GM18867 (cell line): ENCODE results near the gene SPDYE16.
"Not testable (repeated sequence)": the region's sequence is repeated elsewhere in the genome, so short reads cannot be mapped to it uniquely, and the experiment has no call there.

ENCODE experiments used
- ATAC-seq: cut with Tn5 transposase; IDR thresholded peaks from one replicate; pipeline ENCODE4 v1.9.1; 2021; ENCODE audit warnings: mild to moderate bottlenecking, moderate library complexity; ENCODE audit not compliant: unreplicated experiment

The SPDYE16 gene

DNA sequence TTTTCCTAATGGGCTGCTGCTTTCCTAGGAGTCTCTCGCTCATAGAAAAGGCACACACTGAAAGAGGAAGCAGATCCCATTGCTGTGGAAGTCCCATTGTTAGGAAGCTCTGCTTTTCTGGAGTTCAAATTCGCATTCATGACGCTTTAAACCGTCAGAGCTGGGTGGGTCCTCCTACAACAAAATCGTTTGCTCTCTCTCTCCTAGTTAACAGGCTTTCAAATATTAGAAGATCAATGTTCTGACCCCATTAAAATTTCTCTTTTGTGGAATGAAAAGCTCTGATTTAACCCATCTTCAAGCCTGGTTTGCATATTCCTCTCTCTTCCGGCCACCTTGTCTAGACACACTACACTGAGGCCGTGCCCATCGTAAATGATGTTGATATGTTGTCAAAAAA is at the start of gene SPDYE16:
Gene SPDYE16, minus strand, starts transcription at position 101 of the 400 bp plus-strand sequence. CDS start 1,838 bp downstream, outside the sequence.
- not testable (repeated sequence) for ATAC-seq

- ATAC-seq: not testable (repeated sequence)
Observed at GRCh38 chr7:76592694-76593093, 49.6 kb upstream of the SPDYE16 start.

GRCh38 chr7:76591602-76592304 is 48.7 kb upstream of the SPDYE16 start:
- peak; percentile 81 for ATAC-seq

GRCh38 chr7:76591033-76591432 is 47.9 kb upstream of the SPDYE16 start:
- not testable (repeated sequence) for ATAC-seq

GRCh38 chr7:76588586-76588985 is 45.5 kb upstream of the SPDYE16 start:
- ATAC-seq: not testable (repeated sequence)

- ATAC-seq: not testable (repeated sequence)
Observed at GRCh38 chr7:76586585-76587315, 43.7 kb upstream of the SPDYE16 start.

- not testable (repeated sequence) for ATAC-seq
Observed at GRCh38 chr7:76583636-76584281, 40.7 kb upstream of the SPDYE16 start.

GRCh38 chr7:76582848-76583631 is 39.9 kb upstream of the SPDYE16 start:
- not testable (repeated sequence) for ATAC-seq

DNA sequence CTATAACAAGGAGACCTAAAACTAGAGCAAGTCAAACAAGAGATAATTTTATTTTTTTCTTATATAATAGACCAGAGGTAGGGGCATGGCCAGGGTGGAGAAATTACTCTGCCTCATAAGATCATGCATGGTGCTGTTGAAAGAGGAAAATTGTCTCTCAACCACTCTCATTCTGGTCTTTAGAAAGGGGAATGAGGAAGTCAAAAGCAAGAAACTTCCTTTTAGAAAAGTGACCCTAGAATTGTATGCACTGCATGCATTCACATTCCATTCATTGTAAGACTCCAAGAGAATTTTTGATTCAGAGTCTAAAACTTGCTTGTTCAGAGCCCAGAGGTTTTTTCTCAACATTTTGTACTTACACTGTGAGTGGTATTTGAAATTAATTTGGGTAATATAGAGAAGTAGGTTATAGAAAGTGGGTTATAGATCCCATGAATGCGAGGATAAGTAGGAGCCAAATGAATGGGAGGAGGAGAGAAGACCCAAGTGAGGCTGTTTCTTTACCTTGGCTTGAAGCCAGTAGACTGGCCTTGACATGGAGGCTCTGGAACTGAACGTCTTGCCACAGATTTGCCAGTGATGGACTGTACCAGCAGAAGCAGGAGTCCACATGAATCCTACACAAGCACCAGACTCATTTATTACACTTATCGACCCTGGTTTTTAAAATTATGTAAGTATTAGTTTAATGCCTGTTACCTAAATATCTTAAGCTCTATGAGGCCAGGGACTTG is 33.0 kb upstream of the SPDYE16 start:
- not testable (repeated sequence) for ATAC-seq

DNA sequence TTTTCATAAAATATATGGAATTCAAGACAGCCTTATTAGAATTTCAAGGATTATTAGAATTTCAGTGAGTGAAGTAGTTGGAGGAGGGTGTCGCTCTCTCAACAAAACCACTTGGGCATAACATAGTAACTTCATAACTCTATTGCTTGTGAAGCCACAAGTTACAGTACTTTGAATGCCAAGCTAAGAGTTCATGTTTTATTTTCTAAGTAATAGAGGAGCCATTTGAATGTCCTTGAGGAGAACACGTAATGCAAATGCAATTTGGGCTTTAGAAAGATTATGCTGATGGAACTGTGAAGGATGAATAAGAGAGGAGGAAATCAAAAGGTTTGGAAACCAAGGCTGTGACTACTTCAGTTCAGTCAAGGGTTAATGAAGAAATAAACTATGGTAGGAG is 32.3 kb upstream of the SPDYE16 start:
- not testable (repeated sequence) for ATAC-seq

DNA sequence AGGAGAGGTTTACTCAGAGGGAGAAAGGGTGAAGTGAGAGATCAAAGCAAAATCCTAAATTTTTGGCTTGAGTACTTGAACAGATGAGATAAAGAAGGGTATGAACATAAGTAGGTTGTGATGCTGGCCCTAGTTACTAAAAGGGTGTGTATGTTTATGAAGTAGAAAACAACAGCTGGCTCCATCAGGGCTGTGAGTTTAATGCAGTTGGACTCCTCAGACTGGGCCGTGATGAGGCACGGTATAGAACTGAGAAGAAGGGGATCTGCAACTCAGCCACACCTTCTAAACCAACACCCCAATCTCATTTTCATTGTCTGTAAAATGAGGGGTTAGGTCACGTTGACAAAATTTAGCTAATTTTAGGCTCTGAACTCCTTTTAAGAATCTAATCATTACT is 29.2 kb upstream of the SPDYE16 start:
- not testable (repeated sequence) for ATAC-seq

DNA sequence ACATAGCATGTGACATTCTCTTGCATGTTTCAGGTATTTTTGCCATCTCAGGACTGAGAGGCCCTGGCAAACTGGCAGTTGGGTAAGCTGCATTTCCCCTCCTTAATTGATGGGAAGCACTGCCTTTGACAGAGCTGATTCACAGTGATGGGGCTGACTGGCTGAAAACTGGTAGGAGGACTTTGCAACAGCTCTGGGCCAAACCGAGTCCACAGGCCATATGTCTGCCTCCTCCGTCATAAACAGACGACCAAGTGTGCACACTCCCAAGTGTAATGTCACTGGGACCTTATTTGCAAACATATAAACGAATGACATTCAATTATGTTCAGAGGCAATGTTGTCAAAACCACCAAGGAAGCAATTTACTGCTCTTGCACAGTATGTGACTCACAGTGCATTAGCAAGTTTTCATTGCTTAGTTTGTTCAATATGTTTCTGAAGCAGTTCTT is 27.3 kb upstream of the SPDYE16 start:
- ATAC-seq: not testable (repeated sequence)

- not testable (repeated sequence) for ATAC-seq
Observed at GRCh38 chr7:76568742-76569141, 25.6 kb upstream of the SPDYE16 start.

DNA sequence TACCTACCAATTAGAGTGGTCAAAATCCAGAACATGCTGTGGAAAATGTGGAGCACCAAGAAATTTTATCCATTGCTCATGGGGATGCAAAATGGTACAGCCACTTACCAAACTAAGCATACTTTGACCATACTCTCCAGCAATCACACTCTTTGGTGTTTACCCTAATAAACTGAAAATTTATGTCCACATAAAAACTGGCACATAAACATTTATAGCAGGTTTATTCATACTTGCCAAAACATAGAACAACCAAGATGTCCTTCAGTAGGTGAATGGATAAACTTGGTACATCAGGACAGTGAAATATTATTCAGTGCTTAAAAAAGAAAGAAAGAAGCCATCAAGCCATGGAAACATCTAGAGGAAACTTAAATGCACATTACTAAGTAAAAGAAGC is 24.7 kb upstream of the SPDYE16 start:
- not testable (repeated sequence) for ATAC-seq

DNA sequence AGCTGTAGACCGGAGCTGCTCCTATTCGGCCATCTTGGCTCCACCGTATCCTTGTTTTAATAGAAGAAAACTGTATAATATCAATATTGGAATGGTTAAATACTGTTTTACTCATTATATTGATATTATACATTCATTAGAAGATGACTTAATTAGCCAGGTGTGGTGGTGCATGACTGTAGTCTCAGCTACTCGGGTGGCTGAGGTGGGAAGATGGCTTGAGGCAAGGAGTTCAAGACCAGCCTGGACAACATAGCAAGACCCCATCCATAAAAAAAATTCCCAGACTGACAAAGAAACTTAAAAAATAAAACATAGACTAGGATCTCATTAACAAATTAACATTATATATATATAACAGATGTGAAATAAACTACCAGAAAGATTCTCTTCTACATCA is 24.2 kb upstream of the SPDYE16 start:
- not testable (repeated sequence) for ATAC-seq

GRCh38 chr7:76565001-76565400 is 21.9 kb upstream of the SPDYE16 start:
- ATAC-seq: not testable (repeated sequence)

- ATAC-seq: not testable (repeated sequence)
Observed at GRCh38 chr7:76561342-76561741, 18.2 kb upstream of the SPDYE16 start.

DNA sequence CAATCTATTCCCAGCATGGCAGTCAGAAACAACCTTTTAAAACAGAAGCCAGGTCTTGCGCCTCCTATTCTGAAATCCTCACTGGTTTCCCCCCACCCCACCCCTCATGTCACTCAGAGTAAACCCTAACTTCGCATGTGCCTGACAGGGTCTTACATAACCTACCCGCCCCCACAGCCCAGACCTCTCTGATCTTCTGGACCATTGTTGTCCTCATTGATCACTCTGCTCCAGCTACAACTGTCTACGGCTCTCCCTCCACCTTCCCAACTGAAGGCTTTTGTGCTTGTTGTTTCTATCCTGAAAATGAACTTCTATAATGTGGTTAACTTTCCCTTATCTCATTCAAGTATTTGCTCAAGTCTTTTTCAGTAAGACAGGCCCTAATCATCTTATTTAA is 17.1 kb upstream of the SPDYE16 start:
- ATAC-seq: not testable (repeated sequence)

DNA sequence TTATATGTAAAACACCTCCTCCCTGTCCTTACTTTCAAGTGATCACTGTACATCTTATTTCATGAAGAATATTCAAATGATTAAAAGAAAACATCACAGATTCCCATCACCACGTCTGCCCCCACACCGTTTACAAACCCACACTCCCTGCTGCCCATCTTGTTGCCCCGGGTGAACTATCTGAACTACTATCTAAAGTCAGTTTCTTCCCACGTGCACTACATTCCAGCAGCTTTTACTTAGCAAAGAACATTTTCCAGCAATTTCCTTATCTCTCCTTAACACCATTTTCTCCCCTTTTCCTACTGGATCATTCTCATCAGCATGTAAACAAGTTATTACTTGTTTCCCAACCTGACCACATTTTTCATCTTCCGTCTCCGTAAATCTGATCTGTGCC is 16.6 kb upstream of the SPDYE16 start:
- ATAC-seq: not testable (repeated sequence)

GRCh38 chr7:76551992-76552391 is 8.9 kb upstream of the SPDYE16 start:
- not testable (repeated sequence) for ATAC-seq
